SK-N-SH (cell line): Measurements from ENCODE around the gene CTBP1. TPM values are rescaled to one million over a fixed set of nuclear protein-coding genes. Genes with fewer than 3 reads are reported as not detected.

Experiments
- CTCF ChIA-PET: fragments of 300-600, 350-600 bp; formaldehyde crosslinking; extraction: SDS; loops from one replicate; lab custom pipeline; 2021; lab: Yijun Ruan, JAX
- POLR2A ChIA-PET: fragments of 350-600 bp; sonication (Branson Sonifier 250); formaldehyde crosslinking; extraction: SDS; loops from one replicate; lab custom pipeline; 2020; ENCODE audit warnings: antibody characterized with exemption, inconsistent platforms; lab: Yijun Ruan, JAX
- DNase-seq: peaks from one replicate; pipeline ENCODE4 v3.0.0; 2012
- H2AFZ ChIP-seq: fragments of 200-600 bp; sonication (generic); 2 replicates; pipeline ENCODE4 v1.8.1; 2016; ENCODE audit warnings: antibody characterized with exemption, mild to moderate bottlenecking, low read depth
- H3F3A ChIP-seq: fragments of 200-600 bp; sonication (generic); replicated peaks from 2 replicates; pipeline ENCODE3; 2016; ENCODE audit warnings: antibody characterized with exemption, mild to moderate bottlenecking; ENCODE audit not compliant: insufficient read depth
- H3K27ac ChIP-seq, 2 experiments: fragments of 200-500 bp in 1 of 2; fragments of 200-600 bp in 1 of 2; sonication (Bioruptor generic) in 1 of 2; sonication (generic), shearing (Covaris generic) in 1 of 2; 2 replicates each; pipeline versions ENCODE4 v1.5.1 to v1.6.1; 2014 to 2016; ENCODE audit warnings: low read depth in 2 of 2, inconsistent platforms in 1 of 2, low read length in 1 of 2, mild to moderate bottlenecking in 1 of 2, mixed read lengths in 1 of 2
- H3K27me3 ChIP-seq: fragments of 200-600 bp; sonication (generic), shearing (Covaris generic); 2 replicates; pipeline ENCODE4 v1.6.1; 2016; ENCODE audit warnings: mixed run types; ENCODE audit not compliant: insufficient read depth
- H3K36me3 ChIP-seq, 2 experiments: fragments of 200-500 bp in 1 of 2; fragments of 200-600 bp in 1 of 2; sonication (Bioruptor generic) in 1 of 2; sonication (generic) in 1 of 2; replicated peaks in 1 of 2; 2 replicates each; pipeline versions ENCODE3 to v1.5.1; 2014 to 2016; ENCODE audit warnings: low read length in 1 of 2, mild to moderate bottlenecking in 1 of 2; ENCODE audit not compliant: insufficient read depth in 2 of 2, control insufficient read depth in 1 of 2
- H3K4me1 ChIP-seq, 2 experiments: fragments of 200-500 bp in 1 of 2; fragments of 200-600 bp in 1 of 2; sonication (Bioruptor generic) in 1 of 2; sonication (generic), shearing (Covaris generic) in 1 of 2; 2 replicates each; pipeline versions ENCODE4 v1.5.1 to v1.6.1; 2014 to 2016; ENCODE audit warnings: low read depth in 1 of 2, low read length in 1 of 2, mixed run types in 1 of 2; ENCODE audit not compliant: insufficient read depth in 2 of 2, control insufficient read depth in 1 of 2
- H3K4me2 ChIP-seq: fragments of 200-600 bp; sonication (generic), shearing (Covaris generic); 2 replicates; pipeline ENCODE4 v1.6.1; 2017; ENCODE audit warnings: mixed run types
- H3K4me3 ChIP-seq, 2 experiments: fragments of 200-500 bp in 1 of 2; fragments of 200-600 bp in 1 of 2; sonication (Bioruptor generic) in 1 of 2; sonication (generic), shearing (Covaris generic) in 1 of 2; 2 replicates each; pipeline versions ENCODE4 v1.5.1 to v1.8.1; 2014 to 2016; ENCODE audit warnings: low read depth in 2 of 2, inconsistent platforms in 1 of 2, low read length in 1 of 2, mild to moderate bottlenecking in 1 of 2, mixed read lengths in 1 of 2, moderate library complexity in 1 of 2
- H3K79me2 ChIP-seq: fragments of 200-600 bp; sonication (generic); 2 replicates; pipeline ENCODE4 v1.8.1; 2017; ENCODE audit warnings: mild to moderate bottlenecking; ENCODE audit not compliant: insufficient read depth
- H3K9ac ChIP-seq: fragments of 200-600 bp; sonication (generic); 2 replicates; pipeline ENCODE4 v1.6.1; 2017; ENCODE audit warnings: mixed run types
- H3K9me2 ChIP-seq: fragments of 200-600 bp; sonication (generic); 2 replicates; pipeline ENCODE4 v1.6.1; 2017; ENCODE audit warnings: mixed run types
- H3K9me3 ChIP-seq: fragments of 200-600 bp; sonication (generic); 2 replicates; pipeline ENCODE4 v1.6.1; 2017; ENCODE audit warnings: mixed run types, mild to moderate bottlenecking, moderate library complexity
- H4K20me1 ChIP-seq: fragments of 200-600 bp; sonication (generic); 2 replicates; pipeline ENCODE4 v1.6.1; 2017; ENCODE audit warnings: mild to moderate bottlenecking, mixed run types; ENCODE audit not compliant: insufficient read depth
- EZH2phosphoT487 ChIP-seq: fragments of 200-600 bp; sonication (generic); IDR thresholded peaks from 2 replicates; pipeline ENCODE4 v1.6.1; 2017; ENCODE audit warnings: low read depth, mixed run types, mild to moderate bottlenecking, antibody characterized with exemption, moderate library complexity, borderline replicate concordance
- FOXM1 ChIP-seq: IDR thresholded peaks from 2 replicates; pipeline ENCODE4 v1.4.0; 2012; ENCODE audit warnings: low read depth, mild to moderate bottlenecking
- GABPA ChIP-seq: IDR thresholded peaks from 2 replicates; pipeline ENCODE4 v1.4.0; 2012; ENCODE audit warnings: low read depth, mild to moderate bottlenecking
- GATA2 ChIP-seq: sonication (generic); formaldehyde crosslinking; IDR thresholded peaks from 2 replicates; pipeline ENCODE4 v1.5.0; 2020; ENCODE audit warnings: mild to moderate bottlenecking, missing genetic modification reagents
- JUND ChIP-seq: IDR thresholded peaks from 2 replicates; pipeline ENCODE4 v1.4.0; 2012
- MEF2A ChIP-seq: IDR thresholded peaks from 2 replicates; pipeline ENCODE4 v1.4.0; 2012; ENCODE audit warnings: low read depth, borderline replicate concordance
- POLR2AphosphoS5 ChIP-seq: IDR thresholded peaks from 2 replicates; pipeline ENCODE4 v1.6.1; 2012; ENCODE audit warnings: low read depth, low read length
- RCOR1 ChIP-seq: fragments of 150-350 bp; IDR thresholded peaks from 2 replicates; pipeline ENCODE4 v1.6.1; 2017; ENCODE audit warnings: antibody characterized with exemption, low read length
- RFX5 ChIP-seq: IDR thresholded peaks from 2 replicates; pipeline ENCODE4 v1.6.1; 2012; ENCODE audit warnings: mild to moderate bottlenecking, improper control_type of control experiment, low read length
- RXRA ChIP-seq: IDR thresholded peaks from 2 replicates; pipeline ENCODE4 v1.4.0; 2012; ENCODE audit warnings: low read depth, mild to moderate bottlenecking, borderline replicate concordance
- SIN3A ChIP-seq: IDR thresholded peaks from 2 replicates; pipeline ENCODE4 v1.6.1; 2012; ENCODE audit warnings: low read depth, mild to moderate bottlenecking, low read length, moderate library complexity, borderline replicate concordance
- SMC3 ChIP-seq: IDR thresholded peaks from 2 replicates; pipeline ENCODE4 v1.6.1; 2012; ENCODE audit warnings: low read depth, low read length, improper control_type of control experiment
- TAF1 ChIP-seq: IDR thresholded peaks from 2 replicates; pipeline ENCODE4 v1.6.1; 2012; ENCODE audit warnings: low read depth, mild to moderate bottlenecking, low read length, moderate library complexity, borderline replicate concordance
- USF2 ChIP-seq: fragments of 150-350 bp; IDR thresholded peaks from 2 replicates; pipeline ENCODE4 v1.6.1; 2017; ENCODE audit warnings: antibody characterized with exemption, low read length, low read depth, borderline replicate concordance
- YY1 ChIP-seq: IDR thresholded peaks from 2 replicates; pipeline ENCODE4 v1.4.0; 2012; ENCODE audit warnings: low read depth, mild to moderate bottlenecking
- WGBS: methylation state at CpG from one replicate; pipeline ENCODE4 v1.1.6; 2017; ENCODE audit warnings: low lambda C conversion rate; 5-methylcytosine and 5-hydroxymethylcytosine counted together
- polyA plus RNA-seq, 3 experiments: library from polyadenylated mRNA; depleted of rRNA; stranded (reverse); fragments of >200 nt; gene quantifications; 2 replicates each; pipeline ENCODE4 v1.2.3, GENCODE V29; 2012
- TF ChIP-seq, protein P1 (sequence below): IDR thresholded peaks from 2 replicates; pipeline ENCODE4 v1.6.1; 2012; ENCODE audit warnings: mild to moderate bottlenecking, low read depth, low read length, moderate library complexity
- TF ChIP-seq, protein P2 (sequence below): IDR thresholded peaks from 2 replicates; pipeline ENCODE4; 2012
- TF ChIP-seq, protein P3 (sequence below): fragments of 150-350 bp; IDR thresholded peaks from 2 replicates; pipeline ENCODE4 v1.6.1; 2016; ENCODE audit warnings: mild to moderate bottlenecking, low read depth, low read length

The CTBP1 gene
- polyA plus RNA-seq, 1 of the 3 experiments (the other 2 are of a cell fraction), result 183 TPM

DNA sequence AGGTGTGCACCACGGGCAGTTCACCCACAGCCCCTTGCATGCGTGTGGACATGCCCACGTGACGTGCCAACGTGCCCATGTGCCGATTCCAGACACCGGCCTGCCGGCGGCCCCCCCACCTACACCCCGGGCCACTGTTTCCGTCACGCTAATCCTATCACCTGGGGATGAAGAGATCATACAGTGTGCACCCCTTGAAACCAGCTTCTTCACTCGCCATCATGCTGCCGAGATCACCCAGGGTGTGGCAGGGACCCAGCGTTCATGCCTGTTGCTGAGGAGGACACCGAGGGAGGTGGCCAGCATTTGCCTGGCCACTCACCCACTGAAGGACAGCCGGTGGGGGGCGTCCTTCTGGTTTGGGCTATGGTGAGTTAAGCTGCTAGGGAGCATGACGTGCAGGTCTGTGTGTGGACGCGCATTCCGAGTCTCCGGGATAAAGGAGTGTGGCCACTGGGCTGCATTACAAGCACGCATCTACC lies 14.1 kb downstream of the CTBP1 start:
- POLR2A ChIA-PET, result no interaction called here
- no peak overlapping the region for H3K4me2 ChIP-seq

More for the DNA sequence above, 14.1 kb downstream of the CTBP1 start:
- no peaks in the 10 kb centered on the region for H3K9me2 ChIP-seq
- TF ChIP-seq RCOR1, result no peak
- TF ChIP-seq JUND, result no peak
- no peak for TF ChIP-seq GATA2
- no peak for TF ChIP-seq EZH2phosphoT487
- no peak for TF ChIP-seq TAF1
- TF ChIP-seq, protein P1, sequence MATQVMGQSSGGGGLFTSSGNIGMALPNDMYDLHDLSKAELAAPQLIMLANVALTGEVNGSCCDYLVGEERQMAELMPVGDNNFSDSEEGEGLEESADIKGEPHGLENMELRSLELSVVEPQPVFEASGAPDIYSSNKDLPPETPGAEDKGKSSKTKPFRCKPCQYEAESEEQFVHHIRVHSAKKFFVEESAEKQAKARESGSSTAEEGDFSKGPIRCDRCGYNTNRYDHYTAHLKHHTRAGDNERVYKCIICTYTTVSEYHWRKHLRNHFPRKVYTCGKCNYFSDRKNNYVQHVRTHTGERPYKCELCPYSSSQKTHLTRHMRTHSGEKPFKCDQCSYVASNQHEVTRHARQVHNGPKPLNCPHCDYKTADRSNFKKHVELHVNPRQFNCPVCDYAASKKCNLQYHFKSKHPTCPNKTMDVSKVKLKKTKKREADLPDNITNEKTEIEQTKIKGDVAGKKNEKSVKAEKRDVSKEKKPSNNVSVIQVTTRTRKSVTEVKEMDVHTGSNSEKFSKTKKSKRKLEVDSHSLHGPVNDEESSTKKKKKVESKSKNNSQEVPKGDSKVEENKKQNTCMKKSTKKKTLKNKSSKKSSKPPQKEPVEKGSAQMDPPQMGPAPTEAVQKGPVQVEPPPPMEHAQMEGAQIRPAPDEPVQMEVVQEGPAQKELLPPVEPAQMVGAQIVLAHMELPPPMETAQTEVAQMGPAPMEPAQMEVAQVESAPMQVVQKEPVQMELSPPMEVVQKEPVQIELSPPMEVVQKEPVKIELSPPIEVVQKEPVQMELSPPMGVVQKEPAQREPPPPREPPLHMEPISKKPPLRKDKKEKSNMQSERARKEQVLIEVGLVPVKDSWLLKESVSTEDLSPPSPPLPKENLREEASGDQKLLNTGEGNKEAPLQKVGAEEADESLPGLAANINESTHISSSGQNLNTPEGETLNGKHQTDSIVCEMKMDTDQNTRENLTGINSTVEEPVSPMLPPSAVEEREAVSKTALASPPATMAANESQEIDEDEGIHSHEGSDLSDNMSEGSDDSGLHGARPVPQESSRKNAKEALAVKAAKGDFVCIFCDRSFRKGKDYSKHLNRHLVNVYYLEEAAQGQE, result no peak
- TF ChIP-seq RFX5, result no peak
- TF ChIP-seq, protein P2, sequence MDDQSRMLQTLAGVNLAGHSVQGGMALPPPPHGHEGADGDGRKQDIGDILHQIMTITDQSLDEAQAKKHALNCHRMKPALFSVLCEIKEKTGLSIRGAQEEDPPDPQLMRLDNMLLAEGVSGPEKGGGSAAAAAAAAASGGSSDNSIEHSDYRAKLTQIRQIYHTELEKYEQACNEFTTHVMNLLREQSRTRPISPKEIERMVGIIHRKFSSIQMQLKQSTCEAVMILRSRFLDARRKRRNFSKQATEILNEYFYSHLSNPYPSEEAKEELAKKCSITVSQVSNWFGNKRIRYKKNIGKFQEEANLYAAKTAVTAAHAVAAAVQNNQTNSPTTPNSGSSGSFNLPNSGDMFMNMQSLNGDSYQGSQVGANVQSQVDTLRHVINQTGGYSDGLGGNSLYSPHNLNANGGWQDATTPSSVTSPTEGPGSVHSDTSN, result no peak
- no peak for TF ChIP-seq FOXM1
- TF ChIP-seq POLR2AphosphoS5, result no peak
- no peak for TF ChIP-seq USF2
- no peak for TF ChIP-seq SIN3A
- TF ChIP-seq MEF2A, result no peak
- no peak for TF ChIP-seq RXRA
- TF ChIP-seq YY1, result no peak
- TF ChIP-seq, protein P3, sequence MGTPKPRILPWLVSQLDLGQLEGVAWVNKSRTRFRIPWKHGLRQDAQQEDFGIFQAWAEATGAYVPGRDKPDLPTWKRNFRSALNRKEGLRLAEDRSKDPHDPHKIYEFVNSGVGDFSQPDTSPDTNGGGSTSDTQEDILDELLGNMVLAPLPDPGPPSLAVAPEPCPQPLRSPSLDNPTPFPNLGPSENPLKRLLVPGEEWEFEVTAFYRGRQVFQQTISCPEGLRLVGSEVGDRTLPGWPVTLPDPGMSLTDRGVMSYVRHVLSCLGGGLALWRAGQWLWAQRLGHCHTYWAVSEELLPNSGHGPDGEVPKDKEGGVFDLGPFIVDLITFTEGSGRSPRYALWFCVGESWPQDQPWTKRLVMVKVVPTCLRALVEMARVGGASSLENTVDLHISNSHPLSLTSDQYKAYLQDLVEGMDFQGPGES, result no peak
- no peak for TF ChIP-seq SMC3
- TF ChIP-seq GABPA, result no peak
- TF ChIP-seq, all 33 proteins: peak for 0
- H2AFZ ChIP-seq, result no peak overlapping the region
- peaks cover 36% of the 10 kb centered on the region for H4K20me1 ChIP-seq
- H3F3A ChIP-seq, result no peaks in the 10 kb centered on the region
- H3K9me3 ChIP-seq, result no peaks in the 10 kb centered on the region
- peak overlapping the region in 1 of 2 experiments; percentile 66; a peak in 2 of 4 replicates for H3K27ac ChIP-seq
- CTCF ChIA-PET, result interaction anchor here (0.7 to 3.5 kb wide), 7 partner anchors 13 to 105 kb away, joined by 3 to 33 read pairs (median 4); partner anchors contain the start of gene CTBP1
- H3K27me3 ChIP-seq, result no peaks in the 10 kb centered on the region
- H3K4me3 ChIP-seq, result no peak overlapping the region
- DNase-seq, result no peak
- WGBS, result 92% methylated on average over 19 of the region's 24 CpGs
- no peak overlapping the region for H3K9ac ChIP-seq
- peaks cover 0 to 30% of the 10 kb centered on the region in 2 experiments; a peak in 1 of 4 replicates for H3K4me1 ChIP-seq
- H3K36me3 ChIP-seq, result peaks cover 6 to 84% of the 10 kb centered on the region in 2 experiments
- H3K79me2 ChIP-seq, result peaks cover 31% of the 10 kb centered on the region
